ENCODE results near the gene ZNF236. TPM values are rescaled to one million over a fixed set of nuclear protein-coding genes. Genes with fewer than 3 reads are reported as not detected.

Gene ZNF236
- polyA plus RNA-seq, 1 donor from 2014 or later: 7.7 TPM

DNA sequence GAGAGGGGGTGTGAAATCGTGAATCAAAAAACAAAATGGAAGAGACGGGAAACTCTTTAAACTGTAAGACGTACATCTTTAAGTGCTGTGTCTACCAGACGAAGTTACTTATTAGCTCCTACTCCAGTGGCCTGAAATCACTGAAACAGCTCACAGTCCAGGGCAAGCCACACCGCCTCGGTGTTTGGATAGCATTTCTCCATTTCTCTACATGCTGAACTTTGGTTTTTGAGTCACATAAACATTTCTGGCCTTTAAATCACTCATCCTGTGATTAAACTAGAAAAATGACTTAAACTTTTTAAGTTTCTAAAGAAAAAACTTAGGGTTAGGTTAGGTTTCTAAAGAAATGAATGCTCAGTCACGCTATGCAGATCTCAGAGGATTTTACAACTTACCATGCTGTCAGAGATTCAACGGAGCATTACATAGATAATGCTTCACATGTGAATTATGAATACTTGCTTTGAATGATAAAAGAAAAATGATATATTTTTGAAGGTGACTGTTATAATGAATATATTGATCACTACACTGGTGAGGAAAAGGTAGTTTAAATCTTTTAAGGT is 171.8 kb downstream of the ZNF236 start:
- Histone ChIP-seq H3F3A (ENCODE audit: insufficient read depth, low read length, poor library complexity, severe bottlenecking) (no peaks in the 10 kb centered on the region), H2AFZ (ENCODE audit: low read depth, low read length) (no peak overlapping the region), H3K4me2 (ENCODE audit: low read length) (no peak overlapping the region), H3K27me3 (ENCODE audit: insufficient read depth, low read depth, low read length) (no peaks in the 10 kb centered on the region), H3K27ac (ENCODE audit: low read length) (no peak overlapping the region), H3K36me3 (ENCODE audit: insufficient read depth, low read length) (no peaks in the 10 kb centered on the region), H3K9me3 (ENCODE audit: low read length) (no peaks in the 10 kb centered on the region), H3K9ac (ENCODE audit: low read length) (no peak overlapping the region), H3K79me2 (replicated peaks; ENCODE audit: insufficient read depth, low read length) (no peaks in the 10 kb centered on the region), H3K9me2 (ENCODE audit: insufficient read depth, low read length) (no peaks in the 10 kb centered on the region), H3K4me3 (ENCODE audit: low read length) (no peak overlapping the region), H4K20me1 (ENCODE audit: insufficient read depth) (no peaks in the 10 kb centered on the region)
- TF ChIP-seq CTCF (IDR thresholded peaks at IDR 0.05; ENCODE audit: poor library complexity, severe bottlenecking) (no peak), TAF1 (IDR thresholded peaks at IDR 0.05; ENCODE audit: low read depth) (no peak), SMC3 (conservative IDR thresholded peaks at IDR 0.05; ENCODE audit: poor library complexity) (no peak), EZH2 (IDR thresholded peaks at IDR 0.05; ENCODE audit: borderline replicate concordance, insufficient read depth, low read length, poor library complexity, severe bottlenecking) (no peak), POLR2AphosphoS5 (IDR thresholded peaks at IDR 0.05) (no peak), EP300 (conservative IDR thresholded peaks at IDR 0.05; ENCODE audit: poor library complexity, severe bottlenecking) (no peak), RAD21 (conservative IDR thresholded peaks at IDR 0.05) (no peak), MXI1 (conservative IDR thresholded peaks at IDR 0.05; ENCODE audit: poor library complexity, severe bottlenecking) (no peak)
- TF ChIP-seq, protein P1, sequence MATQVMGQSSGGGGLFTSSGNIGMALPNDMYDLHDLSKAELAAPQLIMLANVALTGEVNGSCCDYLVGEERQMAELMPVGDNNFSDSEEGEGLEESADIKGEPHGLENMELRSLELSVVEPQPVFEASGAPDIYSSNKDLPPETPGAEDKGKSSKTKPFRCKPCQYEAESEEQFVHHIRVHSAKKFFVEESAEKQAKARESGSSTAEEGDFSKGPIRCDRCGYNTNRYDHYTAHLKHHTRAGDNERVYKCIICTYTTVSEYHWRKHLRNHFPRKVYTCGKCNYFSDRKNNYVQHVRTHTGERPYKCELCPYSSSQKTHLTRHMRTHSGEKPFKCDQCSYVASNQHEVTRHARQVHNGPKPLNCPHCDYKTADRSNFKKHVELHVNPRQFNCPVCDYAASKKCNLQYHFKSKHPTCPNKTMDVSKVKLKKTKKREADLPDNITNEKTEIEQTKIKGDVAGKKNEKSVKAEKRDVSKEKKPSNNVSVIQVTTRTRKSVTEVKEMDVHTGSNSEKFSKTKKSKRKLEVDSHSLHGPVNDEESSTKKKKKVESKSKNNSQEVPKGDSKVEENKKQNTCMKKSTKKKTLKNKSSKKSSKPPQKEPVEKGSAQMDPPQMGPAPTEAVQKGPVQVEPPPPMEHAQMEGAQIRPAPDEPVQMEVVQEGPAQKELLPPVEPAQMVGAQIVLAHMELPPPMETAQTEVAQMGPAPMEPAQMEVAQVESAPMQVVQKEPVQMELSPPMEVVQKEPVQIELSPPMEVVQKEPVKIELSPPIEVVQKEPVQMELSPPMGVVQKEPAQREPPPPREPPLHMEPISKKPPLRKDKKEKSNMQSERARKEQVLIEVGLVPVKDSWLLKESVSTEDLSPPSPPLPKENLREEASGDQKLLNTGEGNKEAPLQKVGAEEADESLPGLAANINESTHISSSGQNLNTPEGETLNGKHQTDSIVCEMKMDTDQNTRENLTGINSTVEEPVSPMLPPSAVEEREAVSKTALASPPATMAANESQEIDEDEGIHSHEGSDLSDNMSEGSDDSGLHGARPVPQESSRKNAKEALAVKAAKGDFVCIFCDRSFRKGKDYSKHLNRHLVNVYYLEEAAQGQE (IDR thresholded peaks at IDR 0.05; ENCODE audit: borderline replicate concordance): no peak

DNA sequence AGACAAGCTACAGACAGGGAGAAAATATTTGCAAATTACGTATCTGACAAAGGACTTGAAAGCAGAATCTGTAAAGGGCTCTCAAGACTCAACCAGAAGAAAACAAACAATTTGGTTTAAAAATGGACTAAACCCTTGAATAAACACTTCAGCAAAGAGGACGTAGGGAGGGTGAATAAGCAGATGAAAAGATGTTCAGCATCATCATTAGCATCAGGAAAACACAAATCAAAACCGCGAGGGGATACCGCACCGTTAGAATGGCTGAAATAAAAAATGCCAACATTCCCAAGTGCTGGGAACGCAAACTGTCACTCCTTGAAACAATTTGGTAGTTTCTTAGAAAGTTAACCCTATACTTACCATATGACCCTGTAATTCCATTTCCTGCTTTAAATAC is 173.5 kb downstream of the ZNF236 start:
- Histone ChIP-seq H3K9ac (ENCODE audit: low read length) (no peak overlapping the region), H3K9me2 (ENCODE audit: insufficient read depth, low read length) (no peaks in the 10 kb centered on the region), H3F3A (ENCODE audit: insufficient read depth, low read length, poor library complexity, severe bottlenecking) (no peaks in the 10 kb centered on the region), H3K27ac (ENCODE audit: low read length) (no peak overlapping the region), H3K4me3 (ENCODE audit: low read length) (no peak overlapping the region), H3K9me3 (ENCODE audit: low read length) (no peaks in the 10 kb centered on the region), H2AFZ (ENCODE audit: low read depth, low read length) (no peak overlapping the region), H3K79me2 (replicated peaks; ENCODE audit: insufficient read depth, low read length) (no peaks in the 10 kb centered on the region), H3K27me3 (ENCODE audit: insufficient read depth, low read depth, low read length) (no peaks in the 10 kb centered on the region), H3K36me3 (ENCODE audit: insufficient read depth, low read length) (no peaks in the 10 kb centered on the region), H3K4me2 (ENCODE audit: low read length) (no peak overlapping the region), H4K20me1 (ENCODE audit: insufficient read depth) (no peaks in the 10 kb centered on the region)
- TF ChIP-seq CTCF (IDR thresholded peaks at IDR 0.05; ENCODE audit: poor library complexity, severe bottlenecking) (no peak), POLR2AphosphoS5 (IDR thresholded peaks at IDR 0.05) (no peak), RAD21 (conservative IDR thresholded peaks at IDR 0.05) (no peak), SMC3 (conservative IDR thresholded peaks at IDR 0.05; ENCODE audit: poor library complexity) (no peak), EZH2 (IDR thresholded peaks at IDR 0.05; ENCODE audit: borderline replicate concordance, insufficient read depth, low read length, poor library complexity, severe bottlenecking) (no peak), EP300 (conservative IDR thresholded peaks at IDR 0.05; ENCODE audit: poor library complexity, severe bottlenecking) (no peak), MXI1 (conservative IDR thresholded peaks at IDR 0.05; ENCODE audit: poor library complexity, severe bottlenecking) (no peak), TAF1 (IDR thresholded peaks at IDR 0.05; ENCODE audit: low read depth) (no peak)
- TF ChIP-seq, protein P1 (IDR thresholded peaks at IDR 0.05; ENCODE audit: borderline replicate concordance): no peak

Data from neural cell (in vitro differentiated cells).